Hepatocyte (in vitro differentiated cells): ENCODE results near the gene TNS4.

Source experiments
- EZH2 ChIP-seq: fragments of 200-600 bp; sonication (generic); IDR thresholded peaks from 2 replicates; pipeline ENCODE4 v1.6.1; 2016; ENCODE audit warnings: antibody characterized with exemption, mild to moderate bottlenecking, borderline replicate concordance
- EZH2phosphoT487 ChIP-seq: fragments of 200-600 bp; sonication (generic); IDR thresholded peaks from one replicate; pipeline ENCODE4 v1.6.1; 2018; ENCODE audit warnings: antibody characterized with exemption, mild to moderate bottlenecking, low read depth, moderate library complexity; ENCODE audit not compliant: unreplicated experiment, severe bottlenecking
- TF ChIP-seq, protein P1 (sequence below): fragments of 200-600 bp; sonication (generic); IDR thresholded peaks from 2 replicates; pipeline ENCODE4 v1.5.1; 2016; ENCODE audit warnings: antibody characterized with exemption, mild to moderate bottlenecking; ENCODE audit not compliant: poor library complexity

DNA sequence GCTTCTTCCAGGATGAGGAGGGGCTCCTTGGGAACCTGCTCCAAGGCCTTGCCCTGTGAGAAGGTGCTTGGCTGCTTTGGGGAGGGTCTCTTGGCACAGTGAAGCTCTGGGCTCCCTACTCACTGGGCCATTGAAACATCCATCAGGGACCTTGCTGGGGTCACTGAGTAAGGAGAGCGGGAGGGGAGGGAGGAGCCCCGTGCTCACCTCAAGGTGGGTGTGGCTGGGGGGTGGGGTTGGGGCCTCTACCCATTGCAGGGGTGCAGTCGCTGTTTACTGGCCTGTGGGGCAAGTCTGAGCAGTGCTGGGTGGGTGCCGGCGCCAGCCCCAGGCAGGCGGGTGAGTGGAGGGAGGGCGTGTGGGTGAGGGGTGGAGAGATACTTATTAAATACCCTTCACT is 9.9 kb downstream of the TNS4 start:
- TF ChIP-seq, protein P1, sequence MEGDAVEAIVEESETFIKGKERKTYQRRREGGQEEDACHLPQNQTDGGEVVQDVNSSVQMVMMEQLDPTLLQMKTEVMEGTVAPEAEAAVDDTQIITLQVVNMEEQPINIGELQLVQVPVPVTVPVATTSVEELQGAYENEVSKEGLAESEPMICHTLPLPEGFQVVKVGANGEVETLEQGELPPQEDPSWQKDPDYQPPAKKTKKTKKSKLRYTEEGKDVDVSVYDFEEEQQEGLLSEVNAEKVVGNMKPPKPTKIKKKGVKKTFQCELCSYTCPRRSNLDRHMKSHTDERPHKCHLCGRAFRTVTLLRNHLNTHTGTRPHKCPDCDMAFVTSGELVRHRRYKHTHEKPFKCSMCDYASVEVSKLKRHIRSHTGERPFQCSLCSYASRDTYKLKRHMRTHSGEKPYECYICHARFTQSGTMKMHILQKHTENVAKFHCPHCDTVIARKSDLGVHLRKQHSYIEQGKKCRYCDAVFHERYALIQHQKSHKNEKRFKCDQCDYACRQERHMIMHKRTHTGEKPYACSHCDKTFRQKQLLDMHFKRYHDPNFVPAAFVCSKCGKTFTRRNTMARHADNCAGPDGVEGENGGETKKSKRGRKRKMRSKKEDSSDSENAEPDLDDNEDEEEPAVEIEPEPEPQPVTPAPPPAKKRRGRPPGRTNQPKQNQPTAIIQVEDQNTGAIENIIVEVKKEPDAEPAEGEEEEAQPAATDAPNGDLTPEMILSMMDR: no peak
- no peak for TF ChIP-seq EZH2
- TF ChIP-seq EZH2phosphoT487: no peak
